ENCODE measurements around the gene CDHR3.
"Not testable (repeated sequence)": the region's sequence is repeated elsewhere in the genome, so short reads cannot be mapped to it uniquely, and the experiment has no call there.

Gene CDHR3, protein sequence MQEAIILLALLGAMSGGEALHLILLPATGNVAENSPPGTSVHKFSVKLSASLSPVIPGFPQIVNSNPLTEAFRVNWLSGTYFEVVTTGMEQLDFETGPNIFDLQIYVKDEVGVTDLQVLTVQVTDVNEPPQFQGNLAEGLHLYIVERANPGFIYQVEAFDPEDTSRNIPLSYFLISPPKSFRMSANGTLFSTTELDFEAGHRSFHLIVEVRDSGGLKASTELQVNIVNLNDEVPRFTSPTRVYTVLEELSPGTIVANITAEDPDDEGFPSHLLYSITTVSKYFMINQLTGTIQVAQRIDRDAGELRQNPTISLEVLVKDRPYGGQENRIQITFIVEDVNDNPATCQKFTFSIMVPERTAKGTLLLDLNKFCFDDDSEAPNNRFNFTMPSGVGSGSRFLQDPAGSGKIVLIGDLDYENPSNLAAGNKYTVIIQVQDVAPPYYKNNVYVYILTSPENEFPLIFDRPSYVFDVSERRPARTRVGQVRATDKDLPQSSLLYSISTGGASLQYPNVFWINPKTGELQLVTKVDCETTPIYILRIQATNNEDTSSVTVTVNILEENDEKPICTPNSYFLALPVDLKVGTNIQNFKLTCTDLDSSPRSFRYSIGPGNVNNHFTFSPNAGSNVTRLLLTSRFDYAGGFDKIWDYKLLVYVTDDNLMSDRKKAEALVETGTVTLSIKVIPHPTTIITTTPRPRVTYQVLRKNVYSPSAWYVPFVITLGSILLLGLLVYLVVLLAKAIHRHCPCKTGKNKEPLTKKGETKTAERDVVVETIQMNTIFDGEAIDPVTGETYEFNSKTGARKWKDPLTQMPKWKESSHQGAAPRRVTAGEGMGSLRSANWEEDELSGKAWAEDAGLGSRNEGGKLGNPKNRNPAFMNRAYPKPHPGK

GRCh38 chr7:105963038-105963667 lies at the start of gene CDHR3:
TSS of gene CDHR3 (plus strand) at chr7:105963264. CDS start at chr7:105963319, 55 bp downstream.
- no peak for DNase-seq (ENCODE audit: low read depth)

DNA sequence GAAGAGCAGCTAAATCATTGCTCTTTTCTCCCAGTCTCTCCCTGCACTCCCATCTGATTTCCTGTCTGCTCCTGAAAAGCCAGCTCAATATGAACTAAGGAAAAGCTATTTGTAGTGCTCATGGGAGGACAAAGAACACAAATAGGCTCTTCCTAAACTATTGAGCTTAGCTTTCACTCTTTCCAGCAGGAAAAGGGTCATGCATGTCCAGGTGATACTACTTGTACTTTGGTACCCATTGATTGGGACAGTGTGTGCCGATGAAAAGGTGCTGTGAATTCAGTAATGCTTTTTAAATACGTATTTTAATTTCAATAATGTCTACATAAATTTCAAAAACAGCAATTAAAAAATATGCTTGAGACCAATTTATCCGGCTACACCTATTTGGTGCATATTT lies 49.1 kb upstream of the CDHR3 start:
- no peak for DNase-seq (ENCODE audit: low read depth)

GRCh38 chr7:105916603-105917002 lies 46.5 kb upstream of the CDHR3 start:
- DNase-seq (ENCODE audit: low read depth) = no peak

- no peak for DNase-seq (ENCODE audit: low read depth)
These were observed 45.4 kb upstream of the CDHR3 start for GRCh38 chr7:105917659-105918058.

- DNase-seq (ENCODE audit: low read depth) = no peak
These were observed 42.3 kb upstream of the CDHR3 start for GRCh38 chr7:105920766-105921165.

DNA sequence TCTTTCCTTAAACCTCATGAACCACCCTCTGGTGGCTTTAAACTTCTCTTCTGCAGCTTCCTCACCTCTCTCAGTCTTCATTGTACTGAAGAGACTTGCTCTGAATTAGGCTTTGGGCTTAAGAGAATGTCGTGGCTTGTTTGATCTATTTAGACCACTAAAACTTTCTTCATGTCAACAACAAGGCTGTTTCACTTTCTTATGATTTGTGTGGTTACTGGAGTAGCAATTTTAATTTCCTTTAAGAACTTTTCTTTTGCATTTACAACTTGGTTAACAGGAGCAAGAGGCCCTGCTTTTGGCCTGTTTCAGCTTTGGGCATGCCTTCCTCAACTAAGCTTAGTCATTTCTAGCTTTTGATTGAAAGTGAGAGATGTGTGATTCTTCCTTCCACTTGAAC lies 38.1 kb upstream of the CDHR3 start:
- DNase-seq (ENCODE audit: low read depth) = no peak

- no peak for DNase-seq (ENCODE audit: low read depth)
These were observed 36.9 kb upstream of the CDHR3 start for GRCh38 chr7:105926131-105926530.

GRCh38 chr7:105931179-105931578 lies 31.9 kb upstream of the CDHR3 start:
- DNase-seq (ENCODE audit: low read depth) = no peak

GRCh38 chr7:105932835-105933477 lies 30.1 kb upstream of the CDHR3 start:
- DNase-seq (ENCODE audit: low read depth) = no peak

GRCh38 chr7:105934572-105935185 lies 28.4 kb upstream of the CDHR3 start:
- DNase-seq (ENCODE audit: low read depth) = no peak

DNA sequence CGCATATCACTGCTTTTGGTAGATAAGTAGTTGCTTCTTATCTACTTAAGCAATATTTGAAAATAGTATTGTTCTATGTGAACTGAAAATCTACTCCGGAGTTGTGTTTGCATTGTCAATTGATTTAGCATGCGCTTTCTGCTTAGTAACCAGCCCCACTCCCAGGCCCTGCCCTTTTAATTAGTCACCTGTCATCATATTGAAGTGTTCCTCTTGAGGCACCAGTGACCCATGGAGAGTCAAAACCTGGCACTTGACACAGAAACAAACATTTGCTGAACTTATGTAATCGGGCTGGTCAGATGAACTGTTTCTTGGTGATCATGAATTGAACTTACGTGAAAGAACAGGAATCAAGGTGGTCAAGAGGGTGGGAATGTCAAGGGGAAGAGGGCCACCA lies 27.8 kb upstream of the CDHR3 start:
- no peak for DNase-seq (ENCODE audit: low read depth)

DNA sequence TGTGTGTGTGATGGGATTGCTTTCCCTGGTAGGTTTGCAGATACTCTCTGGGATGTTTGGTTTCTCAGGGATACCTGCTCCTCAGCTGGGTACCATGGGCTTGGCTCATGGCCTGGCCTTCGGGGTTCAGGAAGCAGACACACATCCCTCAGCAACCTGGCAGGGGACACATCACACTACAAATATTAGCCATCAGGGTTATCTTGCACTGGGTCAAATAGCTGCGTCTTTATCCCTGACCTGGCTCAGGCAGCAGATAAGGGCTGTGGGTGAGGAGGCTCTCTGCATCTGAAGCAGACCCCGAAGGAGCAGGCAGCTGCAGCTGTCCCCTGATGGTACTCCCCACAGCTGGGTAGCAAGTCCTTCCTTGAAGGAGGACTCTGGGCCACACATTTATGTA lies 25.7 kb upstream of the CDHR3 start:
- no peak for DNase-seq (ENCODE audit: low read depth)

- DNase-seq (ENCODE audit: low read depth) = no peak
These were observed 23.0 kb upstream of the CDHR3 start for GRCh38 chr7:105940109-105940508.

- no peak for DNase-seq (ENCODE audit: low read depth)
These were observed 21.5 kb upstream of the CDHR3 start for GRCh38 chr7:105941596-105941995.

DNA sequence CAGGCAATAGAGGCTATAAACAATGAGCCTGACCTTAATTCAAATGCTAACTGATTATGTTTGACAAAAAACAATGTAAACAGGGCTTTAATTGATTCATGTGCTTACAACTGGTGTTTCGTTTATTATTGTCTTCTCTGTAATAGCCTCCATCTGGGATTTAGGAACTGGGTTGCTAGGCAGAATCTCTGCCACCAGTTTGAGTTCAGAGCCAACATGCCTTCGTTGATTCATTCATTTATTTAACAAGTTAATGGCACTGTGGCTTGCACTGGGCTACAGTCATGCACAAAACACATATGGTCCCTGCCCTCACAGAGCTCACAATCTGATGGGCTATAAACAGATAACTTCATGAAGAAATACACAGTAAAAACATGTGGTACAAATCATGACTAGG lies 19.6 kb upstream of the CDHR3 start:
- no peak for DNase-seq (ENCODE audit: low read depth)

GRCh38 chr7:105945848-105946247 lies 17.2 kb upstream of the CDHR3 start:
- DNase-seq (ENCODE audit: low read depth) = no peak

DNA sequence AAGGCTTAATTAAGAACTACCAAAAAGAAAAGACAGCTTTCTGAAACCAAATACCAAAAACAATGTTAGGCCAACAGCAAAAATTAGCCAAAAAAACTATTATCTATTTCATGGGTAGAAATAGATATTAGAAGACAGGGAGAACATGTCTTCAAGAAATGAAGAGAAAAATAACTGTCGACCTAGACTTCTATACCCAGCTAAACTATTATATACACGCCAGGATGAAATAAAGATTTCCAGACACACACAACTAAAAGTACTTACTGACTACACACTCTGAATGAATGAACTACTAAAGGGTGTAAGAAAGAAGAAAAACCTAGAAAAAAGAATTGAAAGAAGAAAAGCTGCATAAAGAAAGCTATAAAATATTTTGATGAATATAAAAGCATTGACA lies 11.5 kb upstream of the CDHR3 start:
- DNase-seq (ENCODE audit: low read depth) = no peak

- no peak for DNase-seq (ENCODE audit: low read depth)
These were observed 10.0 kb upstream of the CDHR3 start for GRCh38 chr7:105952917-105953595.

GRCh38 chr7:105954711-105955110 lies 8.4 kb upstream of the CDHR3 start:
- no peak for DNase-seq (ENCODE audit: low read depth)

GRCh38 chr7:105955651-105956466 lies 7.2 kb upstream of the CDHR3 start:
- not testable (repeated sequence) for DNase-seq (ENCODE audit: low read depth)

Measured in T-helper 22 cell (primary cell).